Measurements from ENCODE around the gene BATF3. TPM values are rescaled to one million over a fixed set of nuclear protein-coding genes. Genes with fewer than 3 reads are reported as not detected.
"Not testable (repeated sequence)": the region's sequence is repeated elsewhere in the genome, so short reads cannot be mapped to it uniquely, and the experiment has no call there.

The BATF3 gene
- total RNA-seq, 2 experiments from 2014 or later: 2.1 to 3.1 TPM

- no peaks in the 10 kb centered on the region for H3K4me1 ChIP-seq (ENCODE audit: insufficient read depth, low read length, poor library complexity, severe bottlenecking)
- no peak overlapping the region for H2AFZ ChIP-seq (ENCODE audit: low read length)
- H3K36me3 ChIP-seq (ENCODE audit: insufficient read depth, low read length): no peaks in the 10 kb centered on the region
- no peak for DNase-seq (ENCODE audit: low spot score)
- no peak overlapping the region for H3K4me3 ChIP-seq (ENCODE audit: low read depth, low read length, poor library complexity, severe bottlenecking)
- H3K9me2 ChIP-seq (ENCODE audit: insufficient read depth, low read length): no peaks in the 10 kb centered on the region
- TF ChIP-seq, protein P1, sequence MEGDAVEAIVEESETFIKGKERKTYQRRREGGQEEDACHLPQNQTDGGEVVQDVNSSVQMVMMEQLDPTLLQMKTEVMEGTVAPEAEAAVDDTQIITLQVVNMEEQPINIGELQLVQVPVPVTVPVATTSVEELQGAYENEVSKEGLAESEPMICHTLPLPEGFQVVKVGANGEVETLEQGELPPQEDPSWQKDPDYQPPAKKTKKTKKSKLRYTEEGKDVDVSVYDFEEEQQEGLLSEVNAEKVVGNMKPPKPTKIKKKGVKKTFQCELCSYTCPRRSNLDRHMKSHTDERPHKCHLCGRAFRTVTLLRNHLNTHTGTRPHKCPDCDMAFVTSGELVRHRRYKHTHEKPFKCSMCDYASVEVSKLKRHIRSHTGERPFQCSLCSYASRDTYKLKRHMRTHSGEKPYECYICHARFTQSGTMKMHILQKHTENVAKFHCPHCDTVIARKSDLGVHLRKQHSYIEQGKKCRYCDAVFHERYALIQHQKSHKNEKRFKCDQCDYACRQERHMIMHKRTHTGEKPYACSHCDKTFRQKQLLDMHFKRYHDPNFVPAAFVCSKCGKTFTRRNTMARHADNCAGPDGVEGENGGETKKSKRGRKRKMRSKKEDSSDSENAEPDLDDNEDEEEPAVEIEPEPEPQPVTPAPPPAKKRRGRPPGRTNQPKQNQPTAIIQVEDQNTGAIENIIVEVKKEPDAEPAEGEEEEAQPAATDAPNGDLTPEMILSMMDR (conservative IDR thresholded peaks at IDR 0.05; ENCODE audit: low read length): no peak
- no peak for TF ChIP-seq EZH2phosphoT487 (IDR thresholded peaks at IDR 0.05; ENCODE audit: borderline replicate concordance, low read depth, low read length)
- no peak overlapping the region for H3K27ac ChIP-seq (ENCODE audit: low read depth, low read length, poor library complexity, severe bottlenecking)
- intact Hi-C loops (cut with micrococcal nuclease; ENCODE audit: unreplicated experiment): no loop called here
- no TSS peak for BruUV-seq (replicated peaks)
- ChIA-PET POLR2A (no interaction called here), CTCF (ENCODE audit: unreplicated experiment) (no interaction called here)
- H3K79me2 ChIP-seq (ENCODE audit: insufficient read depth, low read depth, low read length): no peaks in the 10 kb centered on the region
- no peaks in the 10 kb centered on the region for H4K20me1 ChIP-seq (ENCODE audit: insufficient read depth, low read length)
- H3K4me2 ChIP-seq (ENCODE audit: low read length): no peak overlapping the region
- no peaks in the 10 kb centered on the region for H3K9me3 ChIP-seq (ENCODE audit: low read length)
Observed at GRCh38 chr1:212713465-212714136, 14.0 kb upstream of the BATF3 start.

DNA sequence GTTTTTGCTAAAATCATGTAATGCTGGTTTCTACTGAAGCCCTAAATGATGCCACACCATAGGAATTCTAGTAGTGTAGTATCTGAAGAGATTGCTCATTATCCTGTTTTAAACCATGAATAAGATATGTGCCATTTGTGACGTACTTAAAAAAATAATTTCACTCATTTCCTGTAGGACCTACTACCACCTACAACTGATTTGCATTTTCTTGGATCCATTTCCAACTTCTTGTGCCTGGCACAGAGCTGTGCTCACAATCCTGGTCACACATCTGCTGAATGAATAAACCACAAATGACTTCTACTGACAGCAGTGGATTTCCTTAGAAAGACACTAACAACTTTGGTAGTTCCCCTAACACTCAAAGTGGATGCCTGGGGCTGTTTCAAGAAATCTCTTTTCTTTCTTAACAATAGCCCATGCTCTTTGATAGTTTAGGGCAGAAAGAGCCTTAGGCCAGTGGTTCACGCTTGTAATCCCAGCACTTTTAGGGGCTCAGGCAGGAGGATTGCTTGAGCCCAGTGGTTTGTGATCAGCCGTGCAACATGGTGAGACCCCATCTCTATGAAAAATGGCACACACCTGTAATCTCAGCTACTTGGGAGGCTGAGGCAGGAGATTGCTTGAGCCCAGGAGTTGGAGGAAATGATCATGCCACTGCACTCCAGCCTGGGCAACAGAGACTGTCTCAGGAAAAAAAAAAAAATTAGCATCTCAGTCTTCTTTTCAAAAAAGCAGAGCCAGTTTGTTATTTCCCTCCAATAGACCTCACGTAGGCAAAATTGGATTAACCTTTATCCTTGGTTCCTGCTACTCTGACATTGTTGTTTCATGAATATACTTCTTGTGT, 13.0 kb upstream of the BATF3 start:
- ChIA-PET CTCF (ENCODE audit: unreplicated experiment) (no interaction called here), POLR2A (interaction anchor here (0.7 kb wide), 1 partner anchor 40 kb away, joined by 3 read pairs; no protein-coding TSS in a partner anchor)
- Histone ChIP-seq H3K4me3 (ENCODE audit: low read depth, low read length, poor library complexity, severe bottlenecking) (no peak overlapping the region), H3K4me2 (ENCODE audit: low read length) (no peak overlapping the region), H2AFZ (ENCODE audit: low read length) (no peak overlapping the region), H3K36me3 (ENCODE audit: insufficient read depth, low read length) (no peaks in the 10 kb centered on the region), H3K9me2 (ENCODE audit: insufficient read depth, low read length) (no peaks in the 10 kb centered on the region), H3K9me3 (ENCODE audit: low read length) (no peaks in the 10 kb centered on the region), H3K27ac (ENCODE audit: low read depth, low read length, poor library complexity, severe bottlenecking) (no peak overlapping the region), H4K20me1 (ENCODE audit: insufficient read depth, low read length) (no peaks in the 10 kb centered on the region), H3K79me2 (ENCODE audit: insufficient read depth, low read depth, low read length) (no peaks in the 10 kb centered on the region), H3K4me1 (ENCODE audit: insufficient read depth, low read length, poor library complexity, severe bottlenecking) (no peaks in the 10 kb centered on the region)
- no TSS peak for BruUV-seq (replicated peaks)
- DNase-seq (ENCODE audit: low spot score): no peak
- TF ChIP-seq, protein P1 (conservative IDR thresholded peaks at IDR 0.05; ENCODE audit: low read length): no peak
- TF ChIP-seq EZH2phosphoT487 (IDR thresholded peaks at IDR 0.05; ENCODE audit: borderline replicate concordance, low read depth, low read length): no peak
- intact Hi-C loops (cut with micrococcal nuclease; ENCODE audit: unreplicated experiment): no loop called here

- H3K4me1 ChIP-seq (ENCODE audit: insufficient read depth, low read length, poor library complexity, severe bottlenecking); H3K36me3 ChIP-seq (ENCODE audit: insufficient read depth, low read length); DNase-seq (ENCODE audit: low spot score); H3K9me2 ChIP-seq (ENCODE audit: insufficient read depth, low read length); H2AFZ ChIP-seq (ENCODE audit: low read length); H3K4me3 ChIP-seq (ENCODE audit: low read depth, low read length, poor library complexity, severe bottlenecking); H3K4me2 ChIP-seq (ENCODE audit: low read length); H4K20me1 ChIP-seq (ENCODE audit: insufficient read depth, low read length); H3K79me2 ChIP-seq (ENCODE audit: insufficient read depth, low read depth, low read length); intact Hi-C loops (cut with micrococcal nuclease; ENCODE audit: unreplicated experiment); H3K9me3 ChIP-seq (ENCODE audit: low read length); BruUV-seq (replicated peaks); H3K27ac ChIP-seq (ENCODE audit: low read depth, low read length, poor library complexity, severe bottlenecking); CTCF ChIA-PET (ENCODE audit: unreplicated experiment): not testable (repeated sequence)
- POLR2A ChIA-PET: interaction anchor here (0.7 kb wide), 1 partner anchor 41 kb away, joined by 3 read pairs; no protein-coding TSS in a partner anchor
Observed at GRCh38 chr1:212711974-212712373, 12.3 kb upstream of the BATF3 start.

Data from OCI-LY7 (cell line).